Measurements from ENCODE around the gene TRAF4. TPM values are rescaled to one million over a fixed set of nuclear protein-coding genes. Genes with fewer than 3 reads are reported as not detected.
"Not testable (repeated sequence)": the region's sequence is repeated elsewhere in the genome, so short reads cannot be mapped to it uniquely, and the experiment has no call there.

TRAF4 gene
- total RNA-seq, 1 donor from 2014 or later = 108 TPM

- intact Hi-C loops (cut with micrococcal nuclease) = loop anchor here (1.0 to 5.0 kb wide), 10 partner anchors 9 to 839 kb away; partner anchors contain the start of genes ABHD15, FAM222B, PROCA1 and RPL23A
Observed at GRCh38 chr17:28728364-28729200, 15.2 kb upstream of the TRAF4 start, which contains the start of gene NEK8. Gene NEK8 (plus strand): TSS chr17:28728788. CDS start chr17:28728814, 26 bp downstream.

- intact Hi-C loops (cut with micrococcal nuclease) = loop anchor here (2.0 to 5.0 kb wide), 2 partner anchors 419 to 837 kb away; partner anchors contain the start of genes ABHD15 and TP53I13
Observed at GRCh38 chr17:28729950-28730330, 13.9 kb upstream of the TRAF4 start.

DNA sequence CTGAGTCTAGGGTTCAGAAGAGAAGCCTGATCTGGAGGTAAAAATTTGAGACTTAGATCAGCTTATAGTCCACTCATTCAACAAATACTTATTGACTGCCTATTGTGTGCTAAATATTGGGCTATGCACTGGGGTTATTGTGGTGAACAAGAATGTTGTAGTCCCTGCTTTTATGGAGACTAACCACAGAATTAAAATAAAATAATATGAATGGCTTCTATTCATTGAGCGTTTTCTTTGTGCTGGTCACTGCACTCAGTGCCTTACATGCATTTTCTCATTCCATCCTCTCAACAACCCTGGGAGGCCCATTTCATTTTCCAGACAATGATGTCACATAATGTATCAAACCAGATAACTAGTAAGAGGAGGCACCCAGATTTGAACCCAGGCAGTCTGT is 10.5 kb upstream of the TRAF4 start:
- intact Hi-C loops (cut with micrococcal nuclease) = no loop called here

GRCh38 chr17:28734712-28735241 is 9.0 kb upstream of the TRAF4 start:
- intact Hi-C loops (cut with micrococcal nuclease) = no loop called here

GRCh38 chr17:28735242-28735722 is 8.5 kb upstream of the TRAF4 start:
- intact Hi-C loops (cut with micrococcal nuclease) = no loop called here

DNA sequence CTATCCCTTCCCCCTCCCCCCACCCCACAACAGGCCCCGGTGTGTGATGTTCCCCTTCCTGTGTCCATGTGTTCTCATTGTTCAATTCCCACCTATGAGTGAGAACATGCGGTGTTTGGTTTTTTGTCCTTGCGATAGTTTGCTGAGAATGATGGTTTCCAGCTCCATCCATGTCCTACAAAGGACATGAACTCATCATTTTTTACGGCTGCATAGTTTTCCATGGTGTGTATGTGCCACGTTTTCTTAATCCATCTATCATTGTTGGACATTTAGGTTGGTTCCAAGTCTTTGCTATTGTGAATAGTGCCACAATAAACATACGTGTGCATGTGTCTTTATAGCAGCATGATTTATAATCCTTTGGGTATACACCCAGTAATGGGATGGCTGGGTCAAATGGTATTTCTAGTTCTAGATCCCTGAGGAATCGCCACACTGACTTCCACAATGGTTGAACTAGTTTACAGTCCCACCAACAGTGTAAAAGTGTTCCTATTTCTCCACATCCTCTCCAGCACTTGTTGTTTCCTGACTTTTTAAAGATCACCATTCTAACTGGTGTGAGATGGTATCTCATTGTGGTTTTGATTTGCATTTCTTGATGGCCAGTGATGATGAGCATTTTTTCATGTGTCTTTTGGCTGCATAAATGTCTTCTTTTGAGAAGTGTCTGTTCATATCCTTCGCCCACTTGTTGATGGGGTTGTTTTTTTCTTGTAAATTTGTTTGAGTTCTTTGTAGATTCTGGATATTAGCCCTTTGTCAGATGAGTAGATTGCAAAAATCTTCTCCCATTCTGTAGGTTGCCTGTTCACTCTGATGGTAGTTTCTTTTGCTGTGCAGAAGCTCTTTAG is 7.7 kb upstream of the TRAF4 start:
- intact Hi-C loops (cut with micrococcal nuclease) = not testable (repeated sequence)

DNA sequence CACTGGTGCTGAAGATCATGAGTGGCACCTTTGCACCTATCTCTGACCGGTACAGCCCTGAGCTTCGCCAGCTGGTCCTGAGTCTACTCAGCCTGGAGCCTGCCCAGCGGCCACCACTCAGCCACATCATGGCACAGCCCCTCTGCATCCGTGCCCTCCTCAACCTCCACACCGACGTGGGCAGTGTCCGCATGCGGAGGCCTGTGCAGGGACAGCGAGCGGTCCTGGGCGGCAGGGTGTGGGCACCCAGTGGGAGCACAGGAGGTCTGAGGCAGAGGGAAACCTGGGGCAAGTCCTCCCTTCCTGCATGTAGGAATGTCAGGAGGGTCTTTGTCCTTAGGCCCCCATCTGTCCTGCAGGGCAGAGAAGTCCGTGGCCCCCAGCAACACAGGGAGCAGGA is 6.5 kb upstream of the TRAF4 start:
- intact Hi-C loops (cut with micrococcal nuclease) = no loop called here

- intact Hi-C loops (cut with micrococcal nuclease) = no loop called here
Observed at GRCh38 chr17:28737770-28738679, 5.8 kb upstream of the TRAF4 start.

DNA sequence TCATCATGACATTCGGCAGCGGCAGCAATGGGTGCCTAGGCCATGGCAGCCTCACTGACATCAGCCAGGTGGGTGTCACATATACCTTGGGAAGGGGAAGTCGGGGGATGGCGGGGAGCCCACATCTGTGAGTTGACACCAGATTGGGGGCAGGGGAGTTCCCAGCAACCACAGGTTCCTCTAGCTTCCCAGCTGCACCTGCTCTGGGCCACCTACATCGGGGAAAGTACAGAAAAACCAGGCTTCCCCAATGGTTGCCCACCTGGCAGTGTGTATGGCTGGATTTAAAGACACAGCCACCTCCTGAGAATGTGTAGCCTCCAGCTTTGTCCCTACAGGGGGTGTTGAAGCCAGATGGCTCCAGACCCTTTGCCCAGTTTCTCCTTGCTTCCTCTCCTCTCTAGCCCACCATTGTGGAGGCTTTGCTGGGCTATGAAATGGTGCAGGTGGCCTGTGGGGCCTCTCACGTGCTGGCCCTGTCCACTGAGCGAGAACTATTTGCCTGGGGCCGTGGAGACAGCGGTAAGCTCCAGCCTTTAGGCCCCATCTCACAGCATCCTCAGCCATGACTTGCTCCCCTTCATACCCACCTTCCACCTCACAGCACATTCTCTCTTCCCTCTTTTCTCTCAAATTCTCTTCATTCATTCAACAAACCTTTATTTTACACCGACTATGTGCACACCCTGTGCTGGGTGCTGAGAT is 5.0 kb upstream of the TRAF4 start:
- intact Hi-C loops (cut with micrococcal nuclease) = no loop called here

DNA sequence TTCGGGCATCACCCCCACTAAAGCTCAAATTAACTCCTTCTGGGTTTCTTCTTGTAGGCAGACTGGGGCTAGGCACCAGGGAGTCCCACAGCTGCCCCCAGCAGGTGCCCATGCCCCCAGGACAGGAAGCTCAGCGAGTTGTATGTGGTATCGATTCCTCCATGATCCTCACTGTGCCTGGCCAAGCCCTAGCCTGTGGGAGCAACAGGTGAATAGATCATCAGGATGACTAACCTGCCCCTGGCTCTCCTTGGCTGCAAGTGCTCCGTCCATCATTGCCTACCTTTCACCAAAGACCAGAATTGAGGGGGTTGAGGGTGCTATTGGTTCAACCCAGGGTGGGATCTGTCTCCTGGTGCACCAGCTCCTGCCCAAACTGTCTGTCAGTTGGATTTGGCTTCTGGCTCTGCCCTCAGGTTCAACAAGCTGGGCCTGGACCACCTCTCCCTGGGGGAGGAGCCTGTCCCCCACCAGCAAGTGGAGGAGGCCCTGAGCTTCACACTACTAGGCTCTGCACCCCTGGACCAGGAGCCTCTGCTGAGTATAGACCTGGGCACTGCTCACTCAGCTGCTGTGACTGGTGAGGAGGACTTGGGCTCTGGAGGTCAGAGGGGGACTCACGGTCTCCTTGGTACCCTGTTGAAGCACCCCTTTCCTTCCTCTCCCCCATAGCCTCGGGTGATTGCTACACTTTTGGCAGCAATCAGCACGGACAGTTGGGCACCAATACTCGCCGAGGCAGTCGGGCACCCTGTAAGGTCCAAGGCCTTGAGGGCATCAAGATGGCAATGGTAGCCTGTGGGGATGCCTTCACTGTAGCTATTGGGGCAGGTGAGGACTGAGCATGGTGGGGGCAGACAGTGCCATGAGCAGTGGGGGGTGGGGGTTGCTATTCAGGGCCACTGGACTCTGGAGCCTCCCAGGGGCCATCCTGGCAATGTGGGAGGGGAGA is 3.1 kb upstream of the TRAF4 start:
- intact Hi-C loops (cut with micrococcal nuclease) = loop anchor here (5.0 kb wide), 1 partner anchor 212 kb away; the partner anchor contains the start of gene PHF12

DNA sequence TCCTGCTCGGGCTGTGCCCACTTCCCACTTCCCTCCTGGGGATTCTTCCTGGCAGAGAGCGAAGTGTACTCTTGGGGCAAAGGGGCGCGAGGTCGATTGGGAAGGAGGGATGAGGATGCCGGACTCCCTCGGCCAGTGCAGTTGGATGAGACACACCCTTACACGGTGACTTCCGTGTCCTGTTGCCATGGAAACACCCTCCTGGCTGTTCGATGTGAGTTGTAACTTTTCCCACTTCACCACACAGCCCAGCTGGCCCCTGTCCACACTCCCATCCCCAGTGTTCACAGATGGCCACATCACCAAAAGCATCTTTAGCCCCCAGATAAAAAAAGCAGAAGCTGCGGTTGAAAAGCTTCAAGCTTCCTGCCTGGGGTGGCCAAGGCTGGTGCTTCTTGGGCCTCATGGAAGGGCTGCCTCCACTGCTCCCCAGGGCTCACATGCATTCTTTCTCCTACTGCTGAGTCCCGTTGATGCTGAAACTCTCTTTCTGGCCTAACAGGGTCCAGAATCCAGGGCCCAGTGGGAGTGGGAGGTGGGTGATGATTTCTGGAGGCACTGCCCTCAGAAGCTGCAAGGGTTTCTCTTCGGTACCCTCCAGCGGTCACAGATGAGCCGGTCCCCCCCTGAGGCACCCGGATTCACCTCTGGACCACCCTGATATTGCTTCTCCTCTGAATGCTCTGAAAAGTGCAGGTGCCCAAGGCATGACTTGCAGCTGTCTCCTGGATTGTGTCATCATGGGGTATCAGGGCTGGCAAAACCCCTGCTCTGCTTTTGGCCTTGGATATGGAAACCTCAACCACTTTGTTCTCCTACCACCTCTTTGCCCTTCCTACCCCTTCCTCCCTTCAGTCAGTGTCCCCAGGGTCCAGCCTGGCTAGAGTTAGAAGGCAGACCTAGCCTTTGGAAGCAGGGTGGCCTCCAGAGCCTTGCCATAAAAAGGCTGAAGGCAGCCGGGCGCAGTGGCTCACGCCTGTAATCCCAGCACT is 2.2 kb upstream of the TRAF4 start:
- intact Hi-C loops (cut with micrococcal nuclease) = loop anchor here (5.0 kb wide), 1 partner anchor 211 kb away; the partner anchor contains the start of gene PHF12

GRCh38 chr17:28744104-28744971 is 527 bp downstream of the TRAF4 start:
- intact Hi-C loops (cut with micrococcal nuclease) = loop anchor here (1.0 to 5.0 kb wide), 3 partner anchors 16 to 208 kb away; partner anchors contain the start of genes NEK8 and PHF12

GRCh38 chr17:28744972-28745785 is 1.4 kb downstream of the TRAF4 start:
- intact Hi-C loops (cut with micrococcal nuclease) = loop anchor here (1.0 to 5.0 kb wide), 3 partner anchors 17 to 207 kb away; partner anchors contain the start of genes NEK8 and PHF12

DNA sequence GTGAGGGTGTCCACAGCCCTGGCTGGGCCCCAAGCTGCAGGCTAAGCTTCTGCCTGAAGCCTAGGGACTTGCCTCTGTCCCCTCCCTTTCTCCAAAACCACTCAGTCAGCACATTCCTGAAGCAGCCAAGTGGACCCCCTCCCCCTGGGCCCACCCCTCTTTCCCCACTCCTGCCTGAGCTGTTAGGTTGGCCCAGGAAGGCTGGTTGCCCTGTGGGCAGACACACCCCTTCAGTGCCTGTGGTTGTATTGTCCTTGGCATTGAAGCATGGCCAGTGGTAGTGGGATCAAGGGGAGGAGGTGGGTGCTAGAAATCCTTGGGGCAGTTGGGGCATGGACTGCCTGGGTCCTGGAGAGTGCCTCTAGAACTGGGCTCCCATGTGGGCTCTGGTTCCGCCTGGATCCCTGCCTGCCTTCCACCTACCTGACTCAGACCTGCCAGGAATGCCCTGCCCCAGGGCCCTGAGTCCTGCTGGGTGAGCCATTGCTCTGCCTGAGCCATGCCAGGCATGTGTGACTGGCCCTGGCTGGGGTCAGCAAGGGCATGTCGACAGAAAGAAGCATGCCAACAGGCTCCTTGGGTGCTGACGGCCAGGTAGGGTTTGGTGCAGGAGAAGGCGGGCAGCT is 2.1 kb downstream of the TRAF4 start:
- intact Hi-C loops (cut with micrococcal nuclease) = no loop called here

DNA sequence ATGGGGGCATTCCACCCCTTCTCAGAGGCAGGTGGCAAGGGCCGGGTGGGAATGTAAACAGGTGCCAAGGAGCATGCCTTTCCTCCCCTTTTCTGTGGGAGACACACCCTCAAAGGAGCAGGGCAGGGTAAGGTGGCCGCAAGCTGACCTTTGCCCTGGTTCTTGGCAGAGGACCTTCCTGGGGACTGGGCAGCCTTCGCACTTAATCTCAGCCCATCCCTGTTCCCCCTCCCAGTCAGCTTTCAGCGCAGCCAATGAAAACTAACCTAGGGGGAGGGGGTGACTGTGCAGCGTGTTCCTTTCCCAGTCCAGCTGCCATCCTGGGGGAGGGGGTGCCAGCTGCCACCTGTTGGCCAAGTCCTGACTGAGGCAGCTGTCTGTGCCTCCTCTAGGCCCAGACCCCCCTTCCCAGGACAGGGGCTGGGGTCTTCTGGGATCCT is 2.8 kb downstream of the TRAF4 start:
- intact Hi-C loops (cut with micrococcal nuclease) = no loop called here

All from T-helper 1 cell treated with Interleukin-12 subunit alpha and Interleukin-12 subunit beta and Interleukin-4 antibody, amounts not matched to agents 30 ng/mL and 1 ng/mL, for 36 hours (primary cell).